HepG2 (cell line): ENCODE measurements around the gene NOVA2.

Source experiments
- EP300 ChIP-seq, 3 experiments: sonication (generic) in 1 of 3; formaldehyde crosslinking in 1 of 3; IDR thresholded peaks; 2 replicates each; pipeline versions ENCODE4 v1.5.1 to v1.6.1; 2011 to 2020; ENCODE audit warnings: low read depth in 2 of 3, low read length in 2 of 3, borderline replicate concordance in 1 of 3, improper control_type of control experiment in 1 of 3, mild to moderate bottlenecking in 1 of 3, missing genetic modification reagents in 1 of 3, moderate library complexity in 1 of 3
- HDAC2 ChIP-seq: sonication (generic); formaldehyde crosslinking; IDR thresholded peaks from 2 replicates; pipeline ENCODE4 v1.4.0; 2020; ENCODE audit warnings: missing genetic modification reagents
- KAT7 ChIP-seq: IDR thresholded peaks from 2 replicates; pipeline ENCODE4 v1.6.1; 2018; ENCODE audit warnings: borderline replicate concordance, missing compliant biosample characterization

DNA sequence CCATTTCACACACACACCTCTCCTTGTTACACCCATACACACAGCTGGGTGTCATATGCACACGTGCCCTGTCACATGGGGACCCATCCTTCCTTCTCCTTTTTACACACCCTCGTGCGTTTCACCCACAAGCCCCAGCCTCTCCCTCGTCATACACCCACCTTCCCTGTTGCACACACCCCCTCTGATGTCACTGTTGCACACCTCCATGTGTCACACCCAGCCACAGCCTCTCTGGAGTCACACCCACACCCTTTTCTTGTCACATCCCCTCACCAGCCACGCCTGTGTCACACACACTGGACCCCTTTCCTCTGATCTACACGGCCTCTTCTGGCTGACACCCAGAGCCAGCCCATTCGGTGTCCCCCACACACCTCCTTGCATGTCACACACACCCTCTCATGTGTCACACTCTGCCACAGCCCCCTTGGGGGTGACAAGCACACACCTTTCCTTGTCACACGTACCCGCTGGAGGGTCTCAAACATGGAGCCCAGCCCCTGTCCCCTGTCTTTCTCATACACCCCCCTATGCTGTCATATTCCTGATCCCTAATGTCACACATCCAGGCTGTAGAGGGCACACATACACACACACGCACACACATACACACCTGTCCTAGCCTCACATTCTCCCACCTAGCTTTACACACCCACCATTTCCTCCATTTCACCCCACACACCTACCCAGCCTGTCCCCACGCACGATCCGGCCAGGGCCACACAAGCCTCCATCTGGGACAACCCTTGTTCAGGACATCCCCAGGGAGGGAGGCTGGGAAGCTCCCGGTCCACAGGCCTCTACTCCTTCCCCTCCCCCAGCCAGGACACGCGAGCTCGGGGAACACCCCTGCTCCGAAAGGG lies 1.4 kb downstream of the NOVA2 start:
- TF ChIP-seq KAT7 (CRISPR knock-in tag) (no peak), EP300 (IDR thresholded peaks at IDR 0.05; ENCODE audit: low read depth in 2 of 2, low read length in 2 of 2) (no peak), EP300 (CRISPR knock-in tag; IDR thresholded peaks at IDR 0.05; ENCODE audit: borderline replicate concordance) (no peak), HDAC2 (CRISPR knock-in tag) (no peak)
